H1 (cell line): ENCODE results near the gene SPP1. TPM values are rescaled to one million over a fixed set of nuclear protein-coding genes. Genes with fewer than 3 reads are reported as not detected.

Source experiments
- CTCF ChIA-PET: fragments of 300-600 bp; sonication (Branson Sonifier 250); formaldehyde crosslinking; loops from one replicate; lab custom pipeline; 2021; ENCODE audit not compliant: partially characterized antibody; lab: Charles Lee
- POLR2A ChIA-PET: fragments of 300-600 bp; sonication (Branson Sonifier 250); formaldehyde crosslinking; loops from one replicate; lab custom pipeline; 2021; ENCODE audit warnings: inconsistent platforms; ENCODE audit not compliant: partially characterized antibody; lab: Charles Lee
- DNase-seq, 2 experiments: peaks; one replicate each; pipeline versions ENCODE4 v3.0.0 to v3.0.0-alpha.2; 2010 to 2022; ENCODE audit warnings: low spot score in 2 of 2, low read depth in 1 of 2, mixed read lengths in 1 of 2
- FAIRE-seq: peaks from 2 replicates; lab custom pipeline; 2011; peaks lifted over from hg19 to GRCh38; lab: Jason Lieb, UNC
- H2AFZ ChIP-seq: 2 replicates; pipeline ENCODE4 v1.8.1; 2012; ENCODE audit warnings: low read length, inconsistent platforms
- H2AK5ac ChIP-seq: 2 replicates; pipeline ENCODE4 v1.6.1; 2013; ENCODE audit warnings: low read depth, low read length
- H2BK120ac ChIP-seq: replicated peaks from 2 replicates; pipeline ENCODE3; 2013; ENCODE audit warnings: low read depth, low read length, inconsistent platforms
- H2BK12ac ChIP-seq: 2 replicates; pipeline ENCODE4 v1.6.1; 2013; ENCODE audit warnings: low read depth, low read length
- H2BK15ac ChIP-seq: 2 replicates; pipeline ENCODE4 v1.6.1; 2013; ENCODE audit warnings: low read length
- H2BK20ac ChIP-seq: 2 replicates; pipeline ENCODE4 v1.6.1; 2013; ENCODE audit warnings: low read length
- H2BK5ac ChIP-seq: 2 replicates; pipeline ENCODE4 v1.6.1; 2013; ENCODE audit warnings: low read depth, low read length
- H3K14ac ChIP-seq: 2 replicates; pipeline ENCODE4 v1.6.1; 2013; ENCODE audit warnings: inconsistent platforms; ENCODE audit not compliant: insufficient read length
- H3K18ac ChIP-seq: 2 replicates; pipeline ENCODE4 v1.6.1; 2013; ENCODE audit warnings: low read length; ENCODE audit errors: extremely low read depth
- H3K23ac ChIP-seq: 2 replicates; pipeline ENCODE4 v1.6.1; 2013; ENCODE audit warnings: inconsistent platforms; ENCODE audit not compliant: insufficient read length
- H3K23me2 ChIP-seq: 2 replicates; pipeline ENCODE4 v1.6.1; 2013; ENCODE audit warnings: low read depth, low read length
- H3K27ac ChIP-seq: 2 replicates; pipeline ENCODE4 v1.6.1; 2011; ENCODE audit warnings: low read depth, low read length, inconsistent platforms
- H3K27me3 ChIP-seq, 4 experiments: replicated peaks in 1 of 4; 1 replicate in 1 of 4; 2 replicates in 3 of 4; pipeline versions ENCODE4 v1.6.1 to v1.8.1; 2011 to 2013; ENCODE audit warnings: low read length in 3 of 4, mild to moderate bottlenecking in 3 of 4, inconsistent platforms in 2 of 4, mixed read lengths in 2 of 4, moderate library complexity in 1 of 4; ENCODE audit not compliant: control insufficient read depth in 3 of 4, insufficient read depth in 3 of 4; ENCODE audit errors: extremely low read depth in 1 of 4
- H3K36me3 ChIP-seq, 4 experiments: 2 replicates each; pipeline versions ENCODE4 v1.6.1 to v1.8.1; 2011 to 2013; ENCODE audit warnings: mild to moderate bottlenecking in 4 of 4, low read length in 3 of 4, moderate library complexity in 2 of 4, control low read depth in 1 of 4, inconsistent platforms in 1 of 4; ENCODE audit not compliant: insufficient read depth in 4 of 4, control insufficient read depth in 2 of 4
- H3K4ac ChIP-seq: replicated peaks from 2 replicates; pipeline ENCODE3; 2013; ENCODE audit warnings: low read length, low read depth, mixed read lengths, inconsistent platforms; ENCODE audit not compliant: insufficient read length
- H3K4me1 ChIP-seq, 4 experiments: replicated peaks in 1 of 4; 1 replicate in 1 of 4; 2 replicates in 3 of 4; pipeline versions ENCODE4 v1.6.1 to v1.8.1; 2011 to 2013; ENCODE audit warnings: low read length in 3 of 4, inconsistent platforms in 2 of 4, mixed read lengths in 1 of 4; ENCODE audit not compliant: insufficient read depth in 4 of 4, control insufficient read depth in 3 of 4
- H3K4me2 ChIP-seq, 2 experiments: 2 replicates each; pipeline versions ENCODE4 v1.6.1 to v1.8.1; 2011 to 2013; ENCODE audit warnings: low read depth in 2 of 2, low read length in 2 of 2, control low read depth in 1 of 2, inconsistent platforms in 1 of 2, mild to moderate bottlenecking in 1 of 2; ENCODE audit not compliant: insufficient read depth in 1 of 2
- H3K4me3 ChIP-seq, 4 experiments: fragments of 200-600, 300-600 bp in 1 of 4; sonication (generic), shearing (Covaris generic), sonication (Bioruptor Twin) in 1 of 4; 2 replicates each; pipeline versions ENCODE4 v1.5.1 to v1.8.1; 2011 to 2016; ENCODE audit warnings: low read length in 4 of 4, low read depth in 3 of 4, control low read depth in 2 of 4, inconsistent platforms in 2 of 4, mild to moderate bottlenecking in 2 of 4, mixed read lengths in 1 of 4, moderate library complexity in 1 of 4; ENCODE audit not compliant: insufficient read depth in 2 of 4; ENCODE audit errors: extremely low read depth in 1 of 4
- H3K56ac ChIP-seq: replicated peaks from 2 replicates; pipeline ENCODE3; 2013; ENCODE audit warnings: low read depth, mild to moderate bottlenecking, mixed read lengths, low read length, inconsistent platforms; ENCODE audit not compliant: insufficient read length
- H3K79me1 ChIP-seq: 2 replicates; pipeline ENCODE4 v1.6.1; 2013; ENCODE audit warnings: low read depth, low read length, control low read depth
- H3K79me2 ChIP-seq, 2 experiments: 2 replicates each; pipeline versions ENCODE4 v1.6.1 to v1.8.1; 2012 to 2013; ENCODE audit warnings: low read length in 2 of 2, mild to moderate bottlenecking in 2 of 2, inconsistent platforms in 1 of 2; ENCODE audit not compliant: insufficient read depth in 2 of 2, control insufficient read depth in 1 of 2
- H3K9ac ChIP-seq, 4 experiments: replicated peaks in 1 of 4; 1 replicate in 1 of 4; 2 replicates in 3 of 4; pipeline versions ENCODE4 v1.6.1 to v1.8.1; 2011 to 2013; ENCODE audit warnings: low read depth in 3 of 4, low read length in 3 of 4, control low read depth in 2 of 4, mild to moderate bottlenecking in 2 of 4, moderate library complexity in 2 of 4, inconsistent platforms in 1 of 4; ENCODE audit errors: extremely low read depth in 1 of 4
- H3K9me3 ChIP-seq, 2 experiments: 2 replicates each; pipeline versions ENCODE4 v1.6.1 to v1.8.1; 2012 to 2013; ENCODE audit warnings: mild to moderate bottlenecking in 2 of 2, moderate library complexity in 2 of 2, control low read depth in 1 of 2, inconsistent platforms in 1 of 2, low read depth in 1 of 2, low read length in 1 of 2, mixed read lengths in 1 of 2; ENCODE audit not compliant: insufficient read depth in 2 of 2
- H4K20me1 ChIP-seq, 2 experiments: replicated peaks in 1 of 2; 2 replicates each; pipeline versions ENCODE3 to v1.8.1; 2011 to 2013; ENCODE audit warnings: inconsistent platforms in 2 of 2, low read length in 2 of 2, mild to moderate bottlenecking in 1 of 2; ENCODE audit not compliant: insufficient read depth in 2 of 2, control insufficient read depth in 1 of 2
- H4K5ac ChIP-seq: 2 replicates; pipeline ENCODE4 v1.6.1; 2013; ENCODE audit warnings: low read length, low read depth, mixed read lengths, inconsistent platforms; ENCODE audit not compliant: insufficient read length
- H4K8ac ChIP-seq: 2 replicates; pipeline ENCODE4 v1.8.0; 2013; ENCODE audit warnings: mild to moderate bottlenecking, moderate library complexity, low read length, inconsistent platforms; ENCODE audit not compliant: insufficient read depth; ENCODE audit errors: extremely low read depth
- H4K91ac ChIP-seq: replicated peaks from 2 replicates; pipeline ENCODE3; 2013; ENCODE audit warnings: low read length, mixed read lengths, inconsistent platforms; ENCODE audit not compliant: insufficient read length
- HDAC6 ChIP-seq: IDR thresholded peaks from one replicate; pipeline ENCODE4 v1.7.1; 2012; ENCODE audit warnings: low read depth, mild to moderate bottlenecking, inconsistent platforms, low read length, moderate library complexity
- JUN ChIP-seq: IDR thresholded peaks from 2 replicates; pipeline ENCODE4 v1.6.1; 2011; ENCODE audit warnings: low read depth, mild to moderate bottlenecking, improper control_type of control experiment, low read length
- KDM1A ChIP-seq: fragments of 200-600, 300-600 bp; sonication (generic); IDR thresholded peaks from 2 replicates; pipeline ENCODE4 v1.7.1; 2016; ENCODE audit warnings: mild to moderate bottlenecking, low read length, borderline replicate concordance
- TAF1 ChIP-seq: IDR thresholded peaks from 2 replicates; pipeline ENCODE4 v1.6.1; 2011; ENCODE audit warnings: mild to moderate bottlenecking, low read depth, low read length
- TEAD4 ChIP-seq: IDR thresholded peaks from 2 replicates; pipeline ENCODE4 v1.6.1; 2012; ENCODE audit warnings: low read depth, low read length, inconsistent platforms, mixed read lengths
- WGBS, 2 experiments: shearing (Covaris generic) in 1 of 2; methylation state at CpG; one replicate each; pipeline versions ENCODE4 v1.1.6 to v1.1.7; 2013 to 2015; ENCODE audit warnings: low lambda C conversion rate in 2 of 2, mixed read lengths in 2 of 2, inconsistent platforms in 1 of 2, low coverage in 1 of 2, missing lambda C conversion rate in 1 of 2; ENCODE audit not compliant: insufficient replicate concordance in 2 of 2, insufficient coverage in 1 of 2, insufficient read length in 1 of 2; ENCODE audit errors: extremely low coverage in 1 of 2, missing lambda C conversion rate in 1 of 2; 5-methylcytosine and 5-hydroxymethylcytosine counted together
- polyA plus RNA-seq, 7 experiments: library from polyadenylated mRNA; depleted of rRNA in 3 of 7; stranded (reverse) in 5 of 7; unstranded in 2 of 7; fragments of >200 nt in 5 of 7; fragments of 200-250 nt in 2 of 7; gene quantifications; 1 replicate in 5 of 7; 2 replicates in 1 of 7; 4 replicates in 1 of 7; pipeline versions ENCODE4 v1.2.1 to v1.2.3, GENCODE V29; 2011 to 2013; ENCODE audit warnings: missing spikeins in 2 of 7, mixed read lengths in 2 of 7
- total RNA-seq: library from RNA; stranded (reverse); fragmentation: NEBNext Ultra II Directional; extraction: Animal tissue kit (Norgen Biotek cat#: 25700); gene quantifications from 2 replicates; pipeline ENCODE4 v1.2.1, GENCODE V29; 2021

The SPP1 gene
- total and polyA plus RNA-seq, 2 of the 8 experiments (the other 6 are each of a cell fraction or from before 2014, with no cell fraction given): 13.7 to 26.5 TPM

DNA sequence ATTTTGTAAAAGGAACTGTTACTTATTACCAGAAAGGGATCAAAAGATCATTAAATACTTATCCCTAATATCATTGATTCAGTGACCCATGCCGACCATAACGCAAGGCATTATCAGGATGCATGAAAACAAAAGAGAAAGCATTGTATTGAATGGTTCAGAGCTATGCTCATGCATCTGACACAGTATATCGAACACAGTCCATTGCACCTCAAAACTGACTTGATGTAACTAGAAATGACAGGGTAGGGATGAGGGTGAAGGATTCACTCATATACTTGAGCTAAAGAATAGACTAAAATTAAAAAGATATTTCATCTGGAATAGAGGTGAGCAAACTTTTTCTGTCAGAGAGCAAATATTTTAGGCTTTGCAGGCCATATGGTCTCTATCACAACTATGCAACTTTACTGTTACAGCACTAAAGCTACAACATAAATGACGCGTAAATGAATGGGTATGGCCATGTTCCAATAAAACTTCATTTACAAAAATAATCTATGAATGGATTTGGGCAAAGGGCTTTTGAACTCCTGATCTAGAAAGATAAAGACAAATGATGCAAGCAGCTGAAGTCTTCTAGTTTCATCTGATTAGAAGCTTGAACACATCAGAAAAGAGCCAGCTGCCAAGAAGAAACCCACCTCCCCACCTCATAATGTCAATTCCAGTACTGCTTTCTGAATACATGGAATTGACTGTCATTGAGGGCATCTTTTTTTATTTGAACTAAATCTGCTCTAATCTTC lies 12.9 kb upstream of the SPP1 start:
- DNase-seq (no peak), FAIRE-seq (no peak)
- H3K18ac ChIP-seq: no peak overlapping the region
- H2BK12ac ChIP-seq: no peak overlapping the region
- peaks cover 0 to 4% (median 2%) of the 10 kb centered on the region in 4 experiments; a peak in 2 of 7 replicates for H3K4me1 ChIP-seq
- H2AFZ ChIP-seq: no peak overlapping the region
- H4K5ac ChIP-seq: no peak overlapping the region
- H3K4me3 ChIP-seq: no peak overlapping the region
- ChIA-PET POLR2A (interaction anchor here (0.9 to 2.0 kb wide), 8 partner anchors 8 to 33 kb away, joined by 3 to 8 read pairs (median 4); partner anchors contain the start of gene SPP1), CTCF (interaction anchor here (0.6 to 7.1 kb wide), 10 partner anchors 8 to 1087 kb away, joined by 3 to 94 read pairs (median 5); no protein-coding TSS in a partner anchor)
- H3K4ac ChIP-seq: no peak overlapping the region
- H3K36me3 ChIP-seq: no peaks in the 10 kb centered on the region
- H3K4me2 ChIP-seq: no peak overlapping the region
- no peaks in the 10 kb centered on the region for H3K79me2 ChIP-seq
- no peaks in the 10 kb centered on the region for H3K23me2 ChIP-seq
- H4K20me1 ChIP-seq: no peaks in the 10 kb centered on the region
- no peaks in the 10 kb centered on the region for H3K79me1 ChIP-seq
- no peaks in the 10 kb centered on the region; a peak in 1 of 7 replicates for H3K27me3 ChIP-seq
- no peak overlapping the region for H3K14ac ChIP-seq
- no peak overlapping the region for H2BK20ac ChIP-seq
- no peaks in the 10 kb centered on the region for H3K9me3 ChIP-seq
- H2BK120ac ChIP-seq: no peak overlapping the region
- H4K8ac ChIP-seq: no peak overlapping the region
- H3K23ac ChIP-seq: no peak overlapping the region
- no peak overlapping the region for H3K27ac ChIP-seq
- no peak overlapping the region for H2BK15ac ChIP-seq
- no peak overlapping the region for H3K56ac ChIP-seq
- no peak overlapping the region for H2BK5ac ChIP-seq
- 87% methylated on average over 5 of the region's 5 CpGs; no CpG with 5 or more reads in 1 of the 2 experiments for WGBS, 2 experiments
- H3K9ac ChIP-seq: no peak overlapping the region
- no peak overlapping the region for H4K91ac ChIP-seq
- no peak overlapping the region for H2AK5ac ChIP-seq
- TF ChIP-seq TEAD4: no peak
- no peak for TF ChIP-seq HDAC6
- TF ChIP-seq JUN: no peak
- no peak for TF ChIP-seq TAF1
- no peak for TF ChIP-seq KDM1A
